ENCODE results near the gene UGT1A7.

DNA sequence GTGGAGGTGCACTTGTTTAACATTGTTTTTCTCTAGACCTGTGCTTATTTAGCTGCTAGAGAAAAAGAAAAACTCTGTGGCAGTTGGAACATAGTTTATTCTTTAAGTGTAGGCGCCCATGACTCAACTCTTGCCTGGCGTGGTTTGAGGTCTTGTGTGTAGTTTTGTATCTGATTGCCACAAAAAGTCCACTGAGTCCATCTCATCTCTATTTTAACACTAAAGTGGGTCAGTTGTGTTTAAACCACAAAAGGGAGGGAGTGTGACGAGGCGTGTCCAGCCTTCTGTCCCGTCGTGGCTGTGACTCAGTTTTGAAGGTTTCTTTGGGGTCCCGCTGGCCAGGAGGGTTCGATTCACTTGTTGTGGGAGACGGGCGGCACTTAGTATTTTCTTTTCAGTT is 25.3 kb upstream of the UGT1A7 start:
- TF ChIP-seq, protein P1, sequence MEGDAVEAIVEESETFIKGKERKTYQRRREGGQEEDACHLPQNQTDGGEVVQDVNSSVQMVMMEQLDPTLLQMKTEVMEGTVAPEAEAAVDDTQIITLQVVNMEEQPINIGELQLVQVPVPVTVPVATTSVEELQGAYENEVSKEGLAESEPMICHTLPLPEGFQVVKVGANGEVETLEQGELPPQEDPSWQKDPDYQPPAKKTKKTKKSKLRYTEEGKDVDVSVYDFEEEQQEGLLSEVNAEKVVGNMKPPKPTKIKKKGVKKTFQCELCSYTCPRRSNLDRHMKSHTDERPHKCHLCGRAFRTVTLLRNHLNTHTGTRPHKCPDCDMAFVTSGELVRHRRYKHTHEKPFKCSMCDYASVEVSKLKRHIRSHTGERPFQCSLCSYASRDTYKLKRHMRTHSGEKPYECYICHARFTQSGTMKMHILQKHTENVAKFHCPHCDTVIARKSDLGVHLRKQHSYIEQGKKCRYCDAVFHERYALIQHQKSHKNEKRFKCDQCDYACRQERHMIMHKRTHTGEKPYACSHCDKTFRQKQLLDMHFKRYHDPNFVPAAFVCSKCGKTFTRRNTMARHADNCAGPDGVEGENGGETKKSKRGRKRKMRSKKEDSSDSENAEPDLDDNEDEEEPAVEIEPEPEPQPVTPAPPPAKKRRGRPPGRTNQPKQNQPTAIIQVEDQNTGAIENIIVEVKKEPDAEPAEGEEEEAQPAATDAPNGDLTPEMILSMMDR (IDR thresholded peaks at IDR 0.05), result no peak
- no peak for TF ChIP-seq POLR2A (IDR thresholded peaks at IDR 0.05)

Measured in esophagus squamous epithelium (tissue), 4 donors.